Progenitor cell of endocrine pancreas (in vitro differentiated cells): ENCODE measurements around the gene BCS1L. TPM values are rescaled to one million over a fixed set of nuclear protein-coding genes. Genes with fewer than 3 reads are reported as not detected.
A peak's percentile ranks its signal among the peaks of the same experiment; 100 is the strongest.

Experiments
- DNase-seq: peaks from one replicate; pipeline ENCODE4 v3.0.0; 2021; ENCODE audit warnings: low spot score; ENCODE audit not compliant: unreplicated experiment
- H3K27ac Mint-ChIP-seq: 2 replicates; pipeline ENCODE4 v1.8.0; 2021; ENCODE audit warnings: mild to moderate bottlenecking, moderate library complexity, mixed read lengths
- H3K27me3 Mint-ChIP-seq: 2 replicates; pipeline ENCODE4 v1.8.0; 2021; ENCODE audit warnings: mixed read lengths
- H3K36me3 Mint-ChIP-seq: 2 replicates; pipeline ENCODE4 v1.8.0; 2022; ENCODE audit warnings: mixed read lengths; ENCODE audit not compliant: insufficient read depth
- H3K4me1 Mint-ChIP-seq: 2 replicates; pipeline ENCODE4 v1.8.0; 2021; ENCODE audit warnings: low read depth, mixed read lengths
- H3K4me3 Mint-ChIP-seq: 2 replicates; pipeline ENCODE4 v1.8.0; 2021; ENCODE audit warnings: low read depth, mild to moderate bottlenecking, moderate library complexity, mixed read lengths
- H3K9me3 Mint-ChIP-seq: 2 replicates; pipeline ENCODE4 v1.8.0; 2021; ENCODE audit warnings: low read depth, mixed read lengths
- CTCF ChIP-seq: fragments of 200-600 bp; sonication (generic); IDR thresholded peaks from one replicate; pipeline ENCODE4 v1.5.0; 2021; ENCODE audit warnings: antibody characterized with exemption, mild to moderate bottlenecking; ENCODE audit not compliant: unreplicated experiment
- long read RNA-seq: library from polyadenylated mRNA; unstranded; transcript quantifications from one replicate; pipeline ENCODE4 v2.0.0, GENCODE V29; 2020
- total RNA-seq: library from RNA; stranded (reverse); gene quantifications from 2 replicates; pipeline ENCODE4 v1.2.1, GENCODE V29; 2021

The BCS1L gene
- total RNA-seq = 45.8 and 49.9 TPM in 2 replicates
- long read RNA-seq, transcript BCS1L-201 (8 exons, 1,454 nt) = major isoform, 33 of 76 reads
- long read RNA-seq, partial matches to known transcripts = 5 of 76 reads
- long read RNA-seq, other reads (novel, unspliced or antisense) = 29 of 76 reads

GRCh38 chr2:218659258-218659987 is at the start of gene BCS1L, which contains the start of gene ZNF142:
BCS1L (plus strand) TSS chr2:218659683; CDS start chr2:218660988, 1,305 bp downstream.
ZNF142 (minus strand) TSS chr2:218659623; CDS start chr2:218656429, 3,194 bp downstream.
- Mint-ChIP-seq H3K4me1 (peaks cover 21% of the 10 kb centered on the region), H3K9me3 (no peaks in the 10 kb centered on the region), H3K27me3 (no peaks in the 10 kb centered on the region), H3K27ac (peak within 1 kb of the TSS; percentile 92), H3K4me3 (peak within 1 kb of the TSS; percentile 94), H3K36me3 (peaks cover 12% of the 10 kb centered on the region)
- TF ChIP-seq CTCF = no peak
- peak; percentile 61 for DNase-seq

- no peaks in the 10 kb centered on the region for H3K36me3 Mint-ChIP-seq
- DNase-seq = no peak
- no peak overlapping the region for H3K27ac Mint-ChIP-seq
- no peak for TF ChIP-seq CTCF
- no peaks in the 10 kb centered on the region for H3K27me3 Mint-ChIP-seq
- no peaks in the 10 kb centered on the region for H3K9me3 Mint-ChIP-seq
- no peak overlapping the region for H3K4me3 Mint-ChIP-seq
- H3K4me1 Mint-ChIP-seq = no peaks in the 10 kb centered on the region
Measured at GRCh38 chr2:218615868-218616315, 43.6 kb upstream of the BCS1L start.

- no peak for DNase-seq
- no peaks in the 10 kb centered on the region for H3K27me3 Mint-ChIP-seq
- no peak overlapping the region for H3K4me3 Mint-ChIP-seq
- H3K27ac Mint-ChIP-seq = no peak overlapping the region
- no peaks in the 10 kb centered on the region for H3K36me3 Mint-ChIP-seq
- H3K9me3 Mint-ChIP-seq = no peaks in the 10 kb centered on the region
- no peak for TF ChIP-seq CTCF
- no peaks in the 10 kb centered on the region for H3K4me1 Mint-ChIP-seq
Measured at GRCh38 chr2:218618102-218618860, 41.2 kb upstream of the BCS1L start.

- no peak overlapping the region for H3K27ac Mint-ChIP-seq
- DNase-seq = no peak
- H3K9me3 Mint-ChIP-seq = no peaks in the 10 kb centered on the region
- TF ChIP-seq CTCF = no peak
- H3K36me3 Mint-ChIP-seq = no peaks in the 10 kb centered on the region
- H3K27me3 Mint-ChIP-seq = no peaks in the 10 kb centered on the region
- no peaks in the 10 kb centered on the region for H3K4me1 Mint-ChIP-seq
- H3K4me3 Mint-ChIP-seq = no peak overlapping the region
Measured at GRCh38 chr2:218621007-218621406, 38.5 kb upstream of the BCS1L start.

- no peak for DNase-seq
- H3K4me3 Mint-ChIP-seq = no peak overlapping the region
- H3K36me3 Mint-ChIP-seq = no peaks in the 10 kb centered on the region
- no peaks in the 10 kb centered on the region for H3K27me3 Mint-ChIP-seq
- no peak for TF ChIP-seq CTCF
- no peaks in the 10 kb centered on the region for H3K9me3 Mint-ChIP-seq
- H3K27ac Mint-ChIP-seq = no peak overlapping the region
- H3K4me1 Mint-ChIP-seq = no peaks in the 10 kb centered on the region
Measured at GRCh38 chr2:218622606-218623365, 36.7 kb upstream of the BCS1L start.
